Duodenal mucosa (tissue), 2 donors: ENCODE measurements around the gene SUMF1.

Source experiments
- H3K27ac ChIP-seq: one replicate; pipeline ENCODE4 v1.7.0; 2013; ENCODE audit warnings: low read depth, low read length
- H3K27me3 ChIP-seq, 2 donors: one replicate each; pipeline ENCODE4 v1.7.0; 2013; ENCODE audit warnings: low read length in 2 of 2, control low read depth in 1 of 2; ENCODE audit not compliant: insufficient read depth in 2 of 2, control insufficient read depth in 1 of 2
- H3K36me3 ChIP-seq, 2 donors: one replicate each; pipeline ENCODE4 v1.7.0; 2013; ENCODE audit warnings: low read length in 2 of 2, control low read depth in 1 of 2; ENCODE audit not compliant: insufficient read depth in 2 of 2, control insufficient read depth in 1 of 2
- H3K4me1 ChIP-seq, 2 donors: one replicate each; pipeline ENCODE4 v1.7.0; 2013; ENCODE audit warnings: low read length in 2 of 2, control low read depth in 1 of 2; ENCODE audit not compliant: insufficient read depth in 2 of 2, control insufficient read depth in 1 of 2
- H3K4me3 ChIP-seq, 2 donors: one replicate each; pipeline ENCODE4 v1.7.0; 2013; ENCODE audit warnings: low read length in 2 of 2, low read depth in 1 of 2
- H3K9ac ChIP-seq, 2 donors: one replicate each; pipeline ENCODE4 v1.7.0; 2013; ENCODE audit warnings: low read length in 2 of 2, low read depth in 1 of 2
- H3K9me3 ChIP-seq, 2 donors: one replicate each; pipeline ENCODE4 v1.7.0; 2013; ENCODE audit warnings: low read length in 2 of 2, control low read depth in 1 of 2; ENCODE audit not compliant: control insufficient read depth in 1 of 2

Gene SUMF1

GRCh38 chr3:4373669-4374068, 93.4 kb downstream of the SUMF1 start:
- no peaks in the 10 kb centered on the region for H3K27me3 ChIP-seq
- peaks cover 2 to 18% of the 10 kb centered on the region in 2 donors for H3K9me3 ChIP-seq
- H3K36me3 ChIP-seq = peaks cover 3 to 21% of the 10 kb centered on the region in 2 donors
- H3K27ac ChIP-seq = no peak overlapping the region
- H3K4me1 ChIP-seq = no peaks in the 10 kb centered on the region
- H3K9ac ChIP-seq = no peak overlapping the region
- no peak overlapping the region for H3K4me3 ChIP-seq

GRCh38 chr3:4362523-4362922, 104.5 kb downstream of the SUMF1 start:
- Histone ChIP-seq H3K4me3 (no peak overlapping the region), H3K9me3 (no peaks in the 10 kb centered on the region), H3K27ac (no peak overlapping the region), H3K36me3 (peaks cover 3 to 5% of the 10 kb centered on the region in 2 donors), H3K9ac (no peak overlapping the region), H3K27me3 (no peaks in the 10 kb centered on the region), H3K4me1 (no peaks in the 10 kb centered on the region)

- Histone ChIP-seq H3K36me3 (peaks cover 3 to 5% of the 10 kb centered on the region in 2 donors), H3K9ac (no peak overlapping the region), H3K9me3 (no peaks in the 10 kb centered on the region), H3K27me3 (no peaks in the 10 kb centered on the region), H3K4me1 (peaks cover 9 to 10% of the 10 kb centered on the region in 2 donors), H3K27ac (no peak overlapping the region), H3K4me3 (no peak overlapping the region)
These were observed 106.3 kb downstream of the SUMF1 start for GRCh38 chr3:4360817-4361216.

- Histone ChIP-seq H3K27me3 (no peaks in the 10 kb centered on the region), H3K4me1 (peaks cover 13 to 19% of the 10 kb centered on the region in 2 donors), H3K9me3 (no peaks in the 10 kb centered on the region), H3K9ac (no peak overlapping the region), H3K36me3 (peaks cover 3 to 5% of the 10 kb centered on the region in 2 donors), H3K27ac (no peak overlapping the region), H3K4me3 (no peak overlapping the region)
These were observed 107.1 kb downstream of the SUMF1 start for GRCh38 chr3:4359805-4360502.

- peaks cover 13 to 19% of the 10 kb centered on the region in 2 donors for H3K4me1 ChIP-seq
- no peak overlapping the region for H3K4me3 ChIP-seq
- H3K27me3 ChIP-seq = no peaks in the 10 kb centered on the region
- H3K27ac ChIP-seq = no peak overlapping the region
- no peak overlapping the region for H3K9ac ChIP-seq
- no peaks in the 10 kb centered on the region for H3K9me3 ChIP-seq
- peaks cover 3 to 5% of the 10 kb centered on the region in 2 donors for H3K36me3 ChIP-seq
These were observed 108.8 kb downstream of the SUMF1 start for GRCh38 chr3:4358273-4358672.

- Histone ChIP-seq H3K27me3 (no peaks in the 10 kb centered on the region), H3K4me3 (no peak overlapping the region), H3K36me3 (peaks cover 3% of the 10 kb centered on the region in 2 donors), H3K9ac (no peak overlapping the region), H3K27ac (no peak overlapping the region), H3K9me3 (no peaks in the 10 kb centered on the region), H3K4me1 (peaks cover 13 to 19% of the 10 kb centered on the region in 2 donors)
These were observed 110.3 kb downstream of the SUMF1 start for GRCh38 chr3:4356546-4357410.

- Histone ChIP-seq H3K4me1 (peaks cover 13 to 19% of the 10 kb centered on the region in 2 donors), H3K9ac (no peak overlapping the region), H3K27me3 (no peaks in the 10 kb centered on the region), H3K9me3 (no peaks in the 10 kb centered on the region), H3K4me3 (no peak overlapping the region), H3K36me3 (peaks cover 0 to under 1% of the 10 kb centered on the region in 2 donors), H3K27ac (no peak overlapping the region)
These were observed 110.9 kb downstream of the SUMF1 start for GRCh38 chr3:4356220-4356540.

GRCh38 chr3:4355401-4356219, 111.5 kb downstream of the SUMF1 start:
- Histone ChIP-seq H3K4me3 (peak overlapping the region; percentile 32 to 44), H3K27ac (no peak overlapping the region), H3K9ac (no peak overlapping the region), H3K9me3 (no peaks in the 10 kb centered on the region), H3K4me1 (peaks cover 13 to 19% of the 10 kb centered on the region in 2 donors), H3K27me3 (no peaks in the 10 kb centered on the region), H3K36me3 (no peaks in the 10 kb centered on the region)

GRCh38 chr3:4351872-4352271, 115.2 kb downstream of the SUMF1 start:
- H3K4me3 ChIP-seq = peak overlapping the region in 1 of 2 donors; percentile 7
- H3K36me3 ChIP-seq = no peaks in the 10 kb centered on the region

More at GRCh38 chr3:4351872-4352271, 115.2 kb downstream of the SUMF1 start:
- Histone ChIP-seq H3K4me1 (peaks cover 13 to 19% of the 10 kb centered on the region in 2 donors), H3K9ac (no peak overlapping the region), H3K9me3 (no peaks in the 10 kb centered on the region), H3K27me3 (no peaks in the 10 kb centered on the region), H3K27ac (no peak overlapping the region)
